GM19395 (cell line): Measurements from ENCODE around the gene BANK1.
A peak's percentile ranks its signal among the peaks of the same experiment; 100 is the strongest.

Experiments
- ATAC-seq: cut with Tn5 transposase; IDR thresholded peaks from one replicate; pipeline ENCODE4 v1.9.1; 2021; ENCODE audit warnings: mild to moderate bottlenecking, moderate library complexity; ENCODE audit not compliant: unreplicated experiment

Gene BANK1

GRCh38 chr4:101954975-101955678 is 164.6 kb downstream of the BANK1 start:
- ATAC-seq, result no peak

GRCh38 chr4:101956068-101956825 is 165.7 kb downstream of the BANK1 start:
- no peak for ATAC-seq

- ATAC-seq, result no peak
These were observed 168.0 kb downstream of the BANK1 start for GRCh38 chr4:101958547-101958946.

- ATAC-seq, result no peak
These were observed 169.9 kb downstream of the BANK1 start for GRCh38 chr4:101960431-101960830.

GRCh38 chr4:101961144-101961543 is 170.6 kb downstream of the BANK1 start:
- ATAC-seq, result no peak

- no peak for ATAC-seq
These were observed 177.3 kb downstream of the BANK1 start for GRCh38 chr4:101967697-101968346.

GRCh38 chr4:101968364-101968763 is 177.8 kb downstream of the BANK1 start:
- ATAC-seq, result no peak

- no peak for ATAC-seq
These were observed 179.4 kb downstream of the BANK1 start for GRCh38 chr4:101969965-101970364.

- no peak for ATAC-seq
These were observed 180.1 kb downstream of the BANK1 start for GRCh38 chr4:101970547-101971155.

- ATAC-seq, result no peak
These were observed 182.3 kb downstream of the BANK1 start for GRCh38 chr4:101972791-101973190.

GRCh38 chr4:101973361-101973760 is 182.8 kb downstream of the BANK1 start:
- ATAC-seq, result no peak

- no peak for ATAC-seq
These were observed 186.5 kb downstream of the BANK1 start for GRCh38 chr4:101977076-101977475.

GRCh38 chr4:101981756-101982155 is 191.2 kb downstream of the BANK1 start:
- ATAC-seq, result no peak

GRCh38 chr4:101983835-101984234 is 193.3 kb downstream of the BANK1 start:
- ATAC-seq, result no peak

GRCh38 chr4:101987623-101988243 is 197.2 kb downstream of the BANK1 start:
- ATAC-seq, result peak; percentile 98

- ATAC-seq, result no peak
These were observed 199.0 kb downstream of the BANK1 start for GRCh38 chr4:101989551-101989950.

GRCh38 chr4:101992446-101992845 is 201.9 kb downstream of the BANK1 start:
- ATAC-seq, result no peak

GRCh38 chr4:101993002-101993841 is 202.7 kb downstream of the BANK1 start:
- ATAC-seq, result peak; percentile 66

- no peak for ATAC-seq
These were observed 203.6 kb downstream of the BANK1 start for GRCh38 chr4:101993842-101994775.
